Measurements from ENCODE around the gene NHLRC4. TPM values are rescaled to one million over a fixed set of nuclear protein-coding genes. Genes with fewer than 3 reads are reported as not detected.

The NHLRC4 gene
- polyA plus RNA-seq, 2 of the 4 experiments (the other 2 are of a cell fraction) = 0.03 to 0.09 TPM

GRCh38 chr16:527015-527903, 39.5 kb upstream of the NHLRC4 start, which contains the start of gene CAPN15 (continued):
- TF ChIP-seq RARB (CRISPR knock-in tag; IDR thresholded peaks at IDR 0.05) (no peak), MAX (IDR thresholded peaks at IDR 0.05) (peak; percentile 65), ZC3H11A (IDR thresholded peaks at IDR 0.05) (no peak), PBX3 (IDR thresholded peaks at IDR 0.05) (no peak), EHF (CRISPR knock-in tag; IDR thresholded peaks at IDR 0.05) (no peak), CTCF (IDR thresholded peaks at IDR 0.05) (no peak), JUN (IDR thresholded peaks at IDR 0.05) (peak; percentile 64 to 80; a peak in 4 of 5 replicates), FOXS1 (CRISPR knock-in tag; IDR thresholded peaks at IDR 0.05) (0 out of 2 replicates have a peak, but pooled peaks have one; percentile 66), ZNF302 (CRISPR knock-in tag; IDR thresholded peaks at IDR 0.05) (no peak), PHF8 (IDR thresholded peaks at IDR 0.05; ENCODE audit: borderline replicate concordance, low read depth) (peak; percentile 88; the same call in 1 of the 2 replicates), HOXA7 (CRISPR knock-in tag; IDR thresholded peaks at IDR 0.05) (no peak)

- FAIRE-seq = no peak
- POLR2A ChIA-PET = interaction anchor here (1.3 kb wide), 1 partner anchor 103 kb away, joined by 4 read pairs; the partner anchor contains the start of gene RAB11FIP3
Measured at GRCh38 chr16:528111-529011, 38.4 kb upstream of the NHLRC4 start.

More at GRCh38 chr16:528111-529011, 38.4 kb upstream of the NHLRC4 start:
- peak overlapping the region; percentile 89 for H3K4me2 ChIP-seq
- CTCF ChIA-PET = interaction anchor here (0.9 to 1.3 kb wide), 5 partner anchors 11 to 422 kb away, joined by 3 to 4 read pairs (median 3); no protein-coding TSS in a partner anchor
- peak overlapping the region; percentile 95 to 97 for H3K27ac ChIP-seq
- DNase-seq (ENCODE audit: low read depth in 1 of 2, low spot score in 1 of 2) (peak in 1 of 2 experiments; percentile 36), ATAC-seq (peak; percentile 7 to 8)
- WGBS (ENCODE audit: missing lambda C conversion rate) = 4% methylated on average over 9 of the region's 55 CpGs
- H3K9me3 ChIP-seq = no peaks in the 10 kb centered on the region
- H3K4me1 ChIP-seq = peaks cover 35% of the 10 kb centered on the region
- TF ChIP-seq CTCF (IDR thresholded peaks at IDR 0.05) (no peak), MYC (IDR thresholded peaks at IDR 0.05; ENCODE audit: borderline replicate concordance, low read length) (peak; percentile 15; the same call in 1 of the 2 replicates), EHF (CRISPR knock-in tag; IDR thresholded peaks at IDR 0.05) (no peak), E2F6 (IDR thresholded peaks at IDR 0.05; ENCODE audit: borderline replicate concordance, low read depth) (peak; percentile 83), ELK1 (IDR thresholded peaks at IDR 0.05; ENCODE audit: low read depth, low read length) (no peak), FOSL2 (IDR thresholded peaks at IDR 0.05) (no peak), FOSL2 (CRISPR knock-in tag; IDR thresholded peaks at IDR 0.05) (peak; percentile 52), MAX (IDR thresholded peaks at IDR 0.05) (peak; percentile 75), KDM1A (IDR thresholded peaks at IDR 0.05; ENCODE audit: low read depth) (no peak), EP300 (IDR thresholded peaks at IDR 0.05) (no peak)
- peak overlapping the region; percentile 96 for H3K4me3 ChIP-seq
